H1 (cell line): ENCODE results near the gene FRRS1. TPM values are rescaled to one million over a fixed set of nuclear protein-coding genes. Genes with fewer than 3 reads are reported as not detected.

Experiments used
- CTCF ChIA-PET: fragments of 300-600 bp; sonication (Branson Sonifier 250); formaldehyde crosslinking; loops from one replicate; lab custom pipeline; 2021; ENCODE audit not compliant: partially characterized antibody; lab: Charles Lee
- POLR2A ChIA-PET: fragments of 300-600 bp; sonication (Branson Sonifier 250); formaldehyde crosslinking; loops from one replicate; lab custom pipeline; 2021; ENCODE audit warnings: inconsistent platforms; ENCODE audit not compliant: partially characterized antibody; lab: Charles Lee
- DNase-seq, 2 experiments: peaks; one replicate each; pipeline versions ENCODE4 v3.0.0 to v3.0.0-alpha.2; 2010 to 2022; ENCODE audit warnings: low spot score in 2 of 2, low read depth in 1 of 2, mixed read lengths in 1 of 2
- FAIRE-seq: peaks from 2 replicates; lab custom pipeline; 2011; peaks lifted over from hg19 to GRCh38; lab: Jason Lieb, UNC
- H2AFZ ChIP-seq: 2 replicates; pipeline ENCODE4 v1.8.1; 2012; ENCODE audit warnings: low read length, inconsistent platforms
- H2AK5ac ChIP-seq: 2 replicates; pipeline ENCODE4 v1.6.1; 2013; ENCODE audit warnings: low read depth, low read length
- H2BK120ac ChIP-seq: replicated peaks from 2 replicates; pipeline ENCODE3; 2013; ENCODE audit warnings: low read depth, low read length, inconsistent platforms
- H2BK12ac ChIP-seq: 2 replicates; pipeline ENCODE4 v1.6.1; 2013; ENCODE audit warnings: low read depth, low read length
- H2BK15ac ChIP-seq: 2 replicates; pipeline ENCODE4 v1.6.1; 2013; ENCODE audit warnings: low read length
- H2BK20ac ChIP-seq: 2 replicates; pipeline ENCODE4 v1.6.1; 2013; ENCODE audit warnings: low read length
- H2BK5ac ChIP-seq: 2 replicates; pipeline ENCODE4 v1.6.1; 2013; ENCODE audit warnings: low read depth, low read length
- H3K14ac ChIP-seq: 2 replicates; pipeline ENCODE4 v1.6.1; 2013; ENCODE audit warnings: inconsistent platforms; ENCODE audit not compliant: insufficient read length
- H3K18ac ChIP-seq: 2 replicates; pipeline ENCODE4 v1.6.1; 2013; ENCODE audit warnings: low read length; ENCODE audit errors: extremely low read depth
- H3K23ac ChIP-seq: 2 replicates; pipeline ENCODE4 v1.6.1; 2013; ENCODE audit warnings: inconsistent platforms; ENCODE audit not compliant: insufficient read length
- H3K23me2 ChIP-seq: 2 replicates; pipeline ENCODE4 v1.6.1; 2013; ENCODE audit warnings: low read depth, low read length
- H3K27ac ChIP-seq: 2 replicates; pipeline ENCODE4 v1.6.1; 2011; ENCODE audit warnings: low read depth, low read length, inconsistent platforms
- H3K27me3 ChIP-seq, 4 experiments: replicated peaks in 1 of 4; 1 replicate in 1 of 4; 2 replicates in 3 of 4; pipeline versions ENCODE4 v1.6.1 to v1.8.1; 2011 to 2013; ENCODE audit warnings: low read length in 3 of 4, mild to moderate bottlenecking in 3 of 4, inconsistent platforms in 2 of 4, mixed read lengths in 2 of 4, moderate library complexity in 1 of 4; ENCODE audit not compliant: control insufficient read depth in 3 of 4, insufficient read depth in 3 of 4; ENCODE audit errors: extremely low read depth in 1 of 4
- H3K36me3 ChIP-seq, 4 experiments: 2 replicates each; pipeline versions ENCODE4 v1.6.1 to v1.8.1; 2011 to 2013; ENCODE audit warnings: mild to moderate bottlenecking in 4 of 4, low read length in 3 of 4, moderate library complexity in 2 of 4, control low read depth in 1 of 4, inconsistent platforms in 1 of 4; ENCODE audit not compliant: insufficient read depth in 4 of 4, control insufficient read depth in 2 of 4
- H3K4ac ChIP-seq: replicated peaks from 2 replicates; pipeline ENCODE3; 2013; ENCODE audit warnings: low read length, low read depth, mixed read lengths, inconsistent platforms; ENCODE audit not compliant: insufficient read length
- H3K4me1 ChIP-seq, 4 experiments: replicated peaks in 1 of 4; 1 replicate in 1 of 4; 2 replicates in 3 of 4; pipeline versions ENCODE4 v1.6.1 to v1.8.1; 2011 to 2013; ENCODE audit warnings: low read length in 3 of 4, inconsistent platforms in 2 of 4, mixed read lengths in 1 of 4; ENCODE audit not compliant: insufficient read depth in 4 of 4, control insufficient read depth in 3 of 4
- H3K4me2 ChIP-seq, 2 experiments: 2 replicates each; pipeline versions ENCODE4 v1.6.1 to v1.8.1; 2011 to 2013; ENCODE audit warnings: low read depth in 2 of 2, low read length in 2 of 2, control low read depth in 1 of 2, inconsistent platforms in 1 of 2, mild to moderate bottlenecking in 1 of 2; ENCODE audit not compliant: insufficient read depth in 1 of 2
- H3K4me3 ChIP-seq, 4 experiments: fragments of 200-600, 300-600 bp in 1 of 4; sonication (generic), shearing (Covaris generic), sonication (Bioruptor Twin) in 1 of 4; 2 replicates each; pipeline versions ENCODE4 v1.5.1 to v1.8.1; 2011 to 2016; ENCODE audit warnings: low read length in 4 of 4, low read depth in 3 of 4, control low read depth in 2 of 4, inconsistent platforms in 2 of 4, mild to moderate bottlenecking in 2 of 4, mixed read lengths in 1 of 4, moderate library complexity in 1 of 4; ENCODE audit not compliant: insufficient read depth in 2 of 4; ENCODE audit errors: extremely low read depth in 1 of 4
- H3K56ac ChIP-seq: replicated peaks from 2 replicates; pipeline ENCODE3; 2013; ENCODE audit warnings: low read depth, mild to moderate bottlenecking, mixed read lengths, low read length, inconsistent platforms; ENCODE audit not compliant: insufficient read length
- H3K79me1 ChIP-seq: 2 replicates; pipeline ENCODE4 v1.6.1; 2013; ENCODE audit warnings: low read depth, low read length, control low read depth
- H3K79me2 ChIP-seq, 2 experiments: 2 replicates each; pipeline versions ENCODE4 v1.6.1 to v1.8.1; 2012 to 2013; ENCODE audit warnings: low read length in 2 of 2, mild to moderate bottlenecking in 2 of 2, inconsistent platforms in 1 of 2; ENCODE audit not compliant: insufficient read depth in 2 of 2, control insufficient read depth in 1 of 2
- H3K9ac ChIP-seq, 4 experiments: replicated peaks in 1 of 4; 1 replicate in 1 of 4; 2 replicates in 3 of 4; pipeline versions ENCODE4 v1.6.1 to v1.8.1; 2011 to 2013; ENCODE audit warnings: low read depth in 3 of 4, low read length in 3 of 4, control low read depth in 2 of 4, mild to moderate bottlenecking in 2 of 4, moderate library complexity in 2 of 4, inconsistent platforms in 1 of 4; ENCODE audit errors: extremely low read depth in 1 of 4
- H3K9me3 ChIP-seq, 2 experiments: 2 replicates each; pipeline versions ENCODE4 v1.6.1 to v1.8.1; 2012 to 2013; ENCODE audit warnings: mild to moderate bottlenecking in 2 of 2, moderate library complexity in 2 of 2, control low read depth in 1 of 2, inconsistent platforms in 1 of 2, low read depth in 1 of 2, low read length in 1 of 2, mixed read lengths in 1 of 2; ENCODE audit not compliant: insufficient read depth in 2 of 2
- H4K20me1 ChIP-seq, 2 experiments: replicated peaks in 1 of 2; 2 replicates each; pipeline versions ENCODE3 to v1.8.1; 2011 to 2013; ENCODE audit warnings: inconsistent platforms in 2 of 2, low read length in 2 of 2, mild to moderate bottlenecking in 1 of 2; ENCODE audit not compliant: insufficient read depth in 2 of 2, control insufficient read depth in 1 of 2
- H4K5ac ChIP-seq: 2 replicates; pipeline ENCODE4 v1.6.1; 2013; ENCODE audit warnings: low read length, low read depth, mixed read lengths, inconsistent platforms; ENCODE audit not compliant: insufficient read length
- H4K8ac ChIP-seq: 2 replicates; pipeline ENCODE4 v1.8.0; 2013; ENCODE audit warnings: mild to moderate bottlenecking, moderate library complexity, low read length, inconsistent platforms; ENCODE audit not compliant: insufficient read depth; ENCODE audit errors: extremely low read depth
- H4K91ac ChIP-seq: replicated peaks from 2 replicates; pipeline ENCODE3; 2013; ENCODE audit warnings: low read length, mixed read lengths, inconsistent platforms; ENCODE audit not compliant: insufficient read length
- CTCF ChIP-seq, 3 experiments: IDR thresholded peaks; 1 replicate in 2 of 3; 2 replicates in 1 of 3; pipeline versions ENCODE4 v1.5.1 to v1.6.1; 2011; ENCODE audit warnings: low read length in 3 of 3, mild to moderate bottlenecking in 3 of 3, inconsistent platforms in 2 of 3, low read depth in 1 of 3, moderate library complexity in 1 of 3; ENCODE audit not compliant: insufficient read depth in 1 of 3; ENCODE audit errors: control extremely low read depth in 1 of 3
- EZH2 ChIP-seq: fragments of 200-600 bp; sonication (generic); IDR thresholded peaks from 2 replicates; pipeline ENCODE4 v1.7.1; 2012; ENCODE audit warnings: low read depth, mild to moderate bottlenecking, moderate library complexity, low read length, inconsistent platforms; ENCODE audit not compliant: severe bottlenecking
- SUZ12 ChIP-seq: fragments of 200-600 bp; sonication (generic); IDR thresholded peaks from 2 replicates; pipeline ENCODE4 v1.6.1; 2012; ENCODE audit warnings: mild to moderate bottlenecking, inconsistent platforms, low read length, moderate library complexity, mixed read lengths
- WGBS, 2 experiments: shearing (Covaris generic) in 1 of 2; methylation state at CpG; one replicate each; pipeline versions ENCODE4 v1.1.6 to v1.1.7; 2013 to 2015; ENCODE audit warnings: low lambda C conversion rate in 2 of 2, mixed read lengths in 2 of 2, inconsistent platforms in 1 of 2, low coverage in 1 of 2, missing lambda C conversion rate in 1 of 2; ENCODE audit not compliant: insufficient replicate concordance in 2 of 2, insufficient coverage in 1 of 2, insufficient read length in 1 of 2; ENCODE audit errors: extremely low coverage in 1 of 2, missing lambda C conversion rate in 1 of 2; 5-methylcytosine and 5-hydroxymethylcytosine counted together
- polyA plus RNA-seq, 7 experiments: library from polyadenylated mRNA; depleted of rRNA in 3 of 7; stranded (reverse) in 5 of 7; unstranded in 2 of 7; fragments of >200 nt in 5 of 7; fragments of 200-250 nt in 2 of 7; gene quantifications; 1 replicate in 5 of 7; 2 replicates in 1 of 7; 4 replicates in 1 of 7; pipeline versions ENCODE4 v1.2.1 to v1.2.3, GENCODE V29; 2011 to 2013; ENCODE audit warnings: missing spikeins in 2 of 7, mixed read lengths in 2 of 7
- total RNA-seq: library from RNA; stranded (reverse); fragmentation: NEBNext Ultra II Directional; extraction: Animal tissue kit (Norgen Biotek cat#: 25700); gene quantifications from 2 replicates; pipeline ENCODE4 v1.2.1, GENCODE V29; 2021

The FRRS1 gene
- total and polyA plus RNA-seq, 2 of the 8 experiments (the other 6 are each of a cell fraction or from before 2014, with no cell fraction given), result 3.5 to 6.5 TPM

DNA sequence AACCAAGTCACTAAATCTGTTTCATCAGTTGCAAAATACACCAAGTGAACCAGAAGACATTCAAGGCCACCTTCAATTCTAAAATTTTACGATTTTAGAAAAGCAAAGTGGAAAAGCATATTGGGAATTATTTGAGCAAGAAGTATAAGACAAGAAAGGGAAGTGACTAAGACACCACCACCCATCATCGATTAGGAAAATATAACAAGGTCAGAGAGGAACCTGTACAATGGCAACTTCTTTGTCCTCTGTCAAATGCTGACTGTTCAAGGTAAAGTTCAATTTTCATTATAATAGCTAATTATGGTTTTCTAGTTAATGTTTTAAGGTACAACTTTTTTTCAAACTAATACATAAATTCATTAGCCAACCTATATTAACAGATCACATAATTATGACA, 10.8 kb downstream of the FRRS1 start:
- no peak overlapping the region for H2BK15ac ChIP-seq
- CTCF ChIA-PET, result interaction anchor here (0.8 to 1.5 kb wide), 2 partner anchors 16 to 18 kb away, joined by 3 read pairs; no protein-coding TSS in a partner anchor
- H3K9ac ChIP-seq, result no peak overlapping the region
- no peak overlapping the region for H3K23ac ChIP-seq
- H3K4me2 ChIP-seq, result no peak overlapping the region
- 80% methylated on average over 2 of the region's 2 CpGs; no CpG with 5 or more reads in 1 of the 2 experiments for WGBS, 2 experiments
- H3K27ac ChIP-seq, result no peak overlapping the region
- no peak for TF ChIP-seq EZH2
- no peak for TF ChIP-seq CTCF (IDR thresholded peaks at IDR 0.05; ENCODE audit: control extremely low read depth in 1 of 3, insufficient read depth in 1 of 3, low read depth in 1 of 3, low read length in 3 of 3)
- no peak for TF ChIP-seq SUZ12
- no peak overlapping the region for H2BK20ac ChIP-seq
- DNase-seq (no peak), FAIRE-seq (no peak)
- no peak overlapping the region for H2AFZ ChIP-seq
- no peak overlapping the region for H3K18ac ChIP-seq
- H2AK5ac ChIP-seq, result no peak overlapping the region
- POLR2A ChIA-PET, result no interaction called here
- no peak overlapping the region for H3K14ac ChIP-seq
- H3K4me3 ChIP-seq, result no peak overlapping the region
- H4K8ac ChIP-seq, result no peak overlapping the region
- H4K5ac ChIP-seq, result no peak overlapping the region
- no peaks in the 10 kb centered on the region for H3K23me2 ChIP-seq
- no peak overlapping the region for H2BK120ac ChIP-seq
- H3K36me3 ChIP-seq, result no peaks in the 10 kb centered on the region
- H3K27me3 ChIP-seq, result no peaks in the 10 kb centered on the region
- no peak overlapping the region for H2BK5ac ChIP-seq
- peaks cover 0 to 3% of the 10 kb centered on the region in 2 experiments; a peak in 1 of 4 replicates for H3K79me2 ChIP-seq
- peaks cover 0 to 5% (median 1%) of the 10 kb centered on the region in 4 experiments; a peak in 2 of 7 replicates for H3K4me1 ChIP-seq
- H4K91ac ChIP-seq, result no peak overlapping the region
- H4K20me1 ChIP-seq, result no peaks in the 10 kb centered on the region
- H3K56ac ChIP-seq, result no peak overlapping the region
- H3K4ac ChIP-seq, result no peak overlapping the region
- H3K79me1 ChIP-seq, result no peaks in the 10 kb centered on the region
- peaks cover 0 to 2% of the 10 kb centered on the region in 2 experiments; a peak in 1 of 4 replicates for H3K9me3 ChIP-seq
- no peak overlapping the region for H2BK12ac ChIP-seq
